ENCODE measurements around the gene SYDE2.
"Not testable (repeated sequence)": the region's sequence is repeated elsewhere in the genome, so short reads cannot be mapped to it uniquely, and the experiment has no call there.

The SYDE2 gene

GRCh38 chr1:85153149-85153891 is 47.5 kb downstream of the SYDE2 start:
- DNase-seq (ENCODE audit: low read depth): no peak
- no peak for TF ChIP-seq CTCF (IDR thresholded peaks at IDR 0.05; ENCODE audit: insufficient read depth, low read depth, low read length, missing control alignments)
- no peak overlapping the region for H3K4me3 ChIP-seq (ENCODE audit: low read length)

- TF ChIP-seq CTCF (IDR thresholded peaks at IDR 0.05; ENCODE audit: insufficient read depth, low read depth, low read length, missing control alignments): no peak
- H3K4me3 ChIP-seq (ENCODE audit: low read length): no peak overlapping the region
- DNase-seq (ENCODE audit: low read depth): no peak
Observed at GRCh38 chr1:85151446-85151845, 49.4 kb downstream of the SYDE2 start.

GRCh38 chr1:85149805-85150204 is 51.0 kb downstream of the SYDE2 start:
- no peak overlapping the region for H3K4me3 ChIP-seq (ENCODE audit: low read length)
- DNase-seq (ENCODE audit: low read depth): no peak
- no peak for TF ChIP-seq CTCF (IDR thresholded peaks at IDR 0.05; ENCODE audit: insufficient read depth, low read depth, low read length, missing control alignments)

- no peak for DNase-seq (ENCODE audit: low read depth)
- no peak for TF ChIP-seq CTCF (IDR thresholded peaks at IDR 0.05; ENCODE audit: insufficient read depth, low read depth, low read length, missing control alignments)
- H3K4me3 ChIP-seq (ENCODE audit: low read length): no peak overlapping the region
Observed at GRCh38 chr1:85148524-85149250, 52.1 kb downstream of the SYDE2 start.

GRCh38 chr1:85146972-85147359 is 53.9 kb downstream of the SYDE2 start:
- TF ChIP-seq CTCF (IDR thresholded peaks at IDR 0.05; ENCODE audit: insufficient read depth, low read depth, low read length, missing control alignments): no peak
- peak; percentile 20 for DNase-seq (ENCODE audit: low read depth)
- no peak overlapping the region for H3K4me3 ChIP-seq (ENCODE audit: low read length)

GRCh38 chr1:85146298-85146971 is 54.4 kb downstream of the SYDE2 start:
- DNase-seq (ENCODE audit: low read depth): peak; percentile 9

GRCh38 chr1:85144351-85144750 is 56.5 kb downstream of the SYDE2 start:
- no peak overlapping the region for H3K4me3 ChIP-seq (ENCODE audit: low read length)
- TF ChIP-seq CTCF (IDR thresholded peaks at IDR 0.05; ENCODE audit: insufficient read depth, low read depth, low read length, missing control alignments): no peak
- no peak for DNase-seq (ENCODE audit: low read depth)

More at GRCh38 chr1:85146298-85146971, 54.4 kb downstream of the SYDE2 start:
- H3K4me3 ChIP-seq (ENCODE audit: low read length): not testable (repeated sequence)

Measured in epithelial cell of esophagus (primary cell).